Nephron progenitor cell (in vitro differentiated cells): Measurements from ENCODE around the gene ALG3.

ENCODE experiments used
- DNase-seq: peaks from one replicate; pipeline ENCODE4 v3.0.0; 2021
- H3K27ac Mint-ChIP-seq: 2 replicates; pipeline ENCODE4 v1.8.0; 2021; ENCODE audit warnings: mild to moderate bottlenecking, moderate library complexity, mixed read lengths
- H3K27me3 Mint-ChIP-seq: 2 replicates; pipeline ENCODE4 v1.8.0; 2021; ENCODE audit warnings: mild to moderate bottlenecking, low read depth, mixed read lengths; ENCODE audit not compliant: poor library complexity
- H3K36me3 Mint-ChIP-seq: 2 replicates; pipeline ENCODE4 v1.8.0; 2021; ENCODE audit warnings: low read depth, mixed read lengths
- H3K4me1 Mint-ChIP-seq: 2 replicates; pipeline ENCODE4 v1.8.0; 2021; ENCODE audit warnings: mixed read lengths
- H3K4me3 Mint-ChIP-seq: 2 replicates; pipeline ENCODE4 v1.8.0; 2021; ENCODE audit warnings: mild to moderate bottlenecking, moderate library complexity, mixed read lengths
- H3K9me3 Mint-ChIP-seq: 2 replicates; pipeline ENCODE4 v1.8.0; 2021; ENCODE audit warnings: mild to moderate bottlenecking, moderate library complexity, mixed read lengths
- TF ChIP-seq, protein P1 (sequence below): fragments of 200-600 bp; sonication (generic); IDR thresholded peaks from 2 replicates; pipeline ENCODE4 v1.5.0; 2021; ENCODE audit warnings: antibody characterized with exemption

ALG3 gene

DNA sequence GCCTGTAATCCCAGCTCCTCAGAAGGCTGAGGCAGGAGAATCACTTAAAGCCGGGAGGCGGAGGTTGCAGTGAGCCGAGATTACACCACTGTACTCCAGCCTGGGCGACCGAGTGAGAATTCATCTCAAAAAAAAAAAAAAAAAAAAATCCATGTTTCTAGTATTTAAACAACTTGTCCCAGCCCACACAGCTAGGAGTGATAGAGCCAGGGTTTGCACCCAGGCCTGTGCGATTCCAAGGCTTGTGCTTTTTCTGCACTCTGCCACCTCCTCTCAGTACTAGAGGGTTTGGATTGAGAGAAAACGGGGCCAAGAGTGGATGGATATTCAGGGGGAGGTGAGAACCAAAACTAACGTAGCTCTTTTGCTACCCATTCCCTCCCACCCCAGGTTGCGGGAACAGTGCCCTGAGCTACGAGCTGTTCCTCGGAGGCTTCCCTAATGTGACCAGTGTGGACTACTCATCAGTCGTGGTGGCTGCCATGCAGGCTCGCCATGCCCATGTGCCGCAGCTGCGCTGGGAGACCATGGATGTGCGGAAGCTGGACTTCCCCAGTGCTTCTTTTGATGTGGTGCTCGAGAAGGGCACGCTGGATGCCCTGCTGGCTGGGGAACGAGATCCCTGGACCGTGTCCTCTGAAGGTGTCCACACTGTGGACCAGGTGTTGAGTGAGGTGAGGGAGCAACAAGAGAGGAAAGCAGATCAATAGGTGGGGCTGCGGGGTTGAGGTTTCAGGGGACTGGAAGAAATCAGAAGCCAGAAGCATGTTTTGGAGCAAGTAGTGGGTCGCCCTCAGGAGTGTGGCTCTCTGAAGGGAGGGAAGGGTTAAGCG, 8.5 kb upstream of the ALG3 start:
- H3K4me3 Mint-ChIP-seq: no peak overlapping the region
- DNase-seq: no peak

GRCh38 chr3:184255291-184256039, 6.7 kb upstream of the ALG3 start:
- Mint-ChIP-seq H3K27me3 (peaks cover 58% of the 10 kb centered on the region), H3K27ac (no peak overlapping the region), H3K4me1 (peaks cover 3% of the 10 kb centered on the region), H3K36me3 (peaks cover 8% of the 10 kb centered on the region), H3K9me3 (peaks cover 3% of the 10 kb centered on the region), H3K4me3 (no peak overlapping the region)
- DNase-seq: no peak
- TF ChIP-seq, protein P1, sequence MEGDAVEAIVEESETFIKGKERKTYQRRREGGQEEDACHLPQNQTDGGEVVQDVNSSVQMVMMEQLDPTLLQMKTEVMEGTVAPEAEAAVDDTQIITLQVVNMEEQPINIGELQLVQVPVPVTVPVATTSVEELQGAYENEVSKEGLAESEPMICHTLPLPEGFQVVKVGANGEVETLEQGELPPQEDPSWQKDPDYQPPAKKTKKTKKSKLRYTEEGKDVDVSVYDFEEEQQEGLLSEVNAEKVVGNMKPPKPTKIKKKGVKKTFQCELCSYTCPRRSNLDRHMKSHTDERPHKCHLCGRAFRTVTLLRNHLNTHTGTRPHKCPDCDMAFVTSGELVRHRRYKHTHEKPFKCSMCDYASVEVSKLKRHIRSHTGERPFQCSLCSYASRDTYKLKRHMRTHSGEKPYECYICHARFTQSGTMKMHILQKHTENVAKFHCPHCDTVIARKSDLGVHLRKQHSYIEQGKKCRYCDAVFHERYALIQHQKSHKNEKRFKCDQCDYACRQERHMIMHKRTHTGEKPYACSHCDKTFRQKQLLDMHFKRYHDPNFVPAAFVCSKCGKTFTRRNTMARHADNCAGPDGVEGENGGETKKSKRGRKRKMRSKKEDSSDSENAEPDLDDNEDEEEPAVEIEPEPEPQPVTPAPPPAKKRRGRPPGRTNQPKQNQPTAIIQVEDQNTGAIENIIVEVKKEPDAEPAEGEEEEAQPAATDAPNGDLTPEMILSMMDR: no peak

More for the DNA sequence above, 8.5 kb upstream of the ALG3 start:
- TF ChIP-seq, protein P1: no peak
- Mint-ChIP-seq H3K9me3 (peaks cover 7% of the 10 kb centered on the region), H3K27me3 (peaks cover 76% of the 10 kb centered on the region), H3K36me3 (peaks cover 8% of the 10 kb centered on the region), H3K4me1 (peaks cover 11% of the 10 kb centered on the region), H3K27ac (no peak overlapping the region)

DNA sequence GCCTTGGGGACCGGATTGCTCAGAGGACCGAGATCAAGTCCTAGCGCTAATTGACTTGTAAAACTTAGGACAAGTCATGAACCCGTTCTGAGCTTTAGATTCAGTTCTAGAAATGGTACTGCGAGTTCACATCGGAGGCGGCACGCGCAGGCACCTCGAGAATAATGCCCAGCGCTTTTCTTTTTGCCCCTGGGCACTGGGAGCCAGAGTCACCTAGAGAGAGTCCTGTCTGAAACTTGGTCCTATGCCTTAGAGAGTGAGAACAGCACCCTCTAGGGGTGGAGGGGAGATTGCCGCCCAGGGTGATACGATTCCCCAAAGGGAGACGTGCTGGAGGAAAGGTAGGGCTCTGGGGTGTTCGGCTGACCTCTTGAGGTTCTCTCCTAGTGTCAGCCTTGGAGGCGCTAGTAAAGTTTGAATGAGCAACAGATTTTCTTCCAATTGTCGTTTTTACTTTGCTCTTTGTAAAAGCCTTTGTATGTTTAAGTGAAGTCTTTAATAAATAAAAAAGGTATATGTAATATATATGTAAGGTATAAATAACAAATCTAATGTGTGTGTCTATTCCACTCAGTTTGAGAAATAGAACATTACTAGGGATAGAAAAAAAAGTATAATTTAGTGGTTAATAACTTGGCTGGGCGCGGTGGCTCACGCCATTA, 1.5 kb upstream of the ALG3 start:
- Mint-ChIP-seq H3K9me3 (no peaks in the 10 kb centered on the region), H3K27ac (no peak overlapping the region), H3K4me3 (peak overlapping the region; percentile 95), H3K36me3 (no peaks in the 10 kb centered on the region), H3K4me1 (peaks cover 19% of the 10 kb centered on the region), H3K27me3 (peaks cover 21% of the 10 kb centered on the region)
- TF ChIP-seq, protein P1: peak; percentile 94
- DNase-seq: peak; percentile 88

- Mint-ChIP-seq H3K27ac (peak within 1 kb of the TSS; percentile 99), H3K4me1 (peaks cover 19% of the 10 kb centered on the region), H3K9me3 (no peaks in the 10 kb centered on the region), H3K4me3 (peak within 1 kb of the TSS; percentile 95), H3K36me3 (peaks cover 7% of the 10 kb centered on the region), H3K27me3 (peaks cover 17% of the 10 kb centered on the region)
- TF ChIP-seq, protein P1: no peak
- DNase-seq: peak; percentile 96
Observed at GRCh38 chr3:184249412-184250166, 827 bp upstream of the ALG3 start, which contains the start of gene EEF1AKMT4. EEF1AKMT4 (plus strand) TSS chr3:184249672; CDS start chr3:184249695, 23 bp downstream.

- no peak overlapping the region for H3K4me3 Mint-ChIP-seq
- H3K4me1 Mint-ChIP-seq: no peaks in the 10 kb centered on the region
- peaks cover 8% of the 10 kb centered on the region for H3K27me3 Mint-ChIP-seq
- no peaks in the 10 kb centered on the region for H3K9me3 Mint-ChIP-seq
- no peak overlapping the region for H3K27ac Mint-ChIP-seq
- no peak for DNase-seq
- TF ChIP-seq, protein P1: no peak
- peaks cover 22% of the 10 kb centered on the region for H3K36me3 Mint-ChIP-seq
Observed at GRCh38 chr3:184242297-184242685, 6.5 kb downstream of the ALG3 start.
